Measurements from ENCODE around the gene SLC7A4. TPM values are rescaled to one million over a fixed set of nuclear protein-coding genes. Genes with fewer than 3 reads are reported as not detected.

The SLC7A4 gene
- total and polyA plus RNA-seq, 2 of the 8 experiments (the other 6 are each of a cell fraction or from before 2014, with no cell fraction given) = 0.92 TPM; not detected in 1

GRCh38 chr22:21075516-21076138, 43.3 kb upstream of the SLC7A4 start:
- no peak overlapping the region for H3K56ac ChIP-seq (replicated peaks; ENCODE audit: insufficient read length, low read depth, low read length)
- TF ChIP-seq YY1 (IDR thresholded peaks at IDR 0.05; ENCODE audit: low read depth, low read length) (no peak), ZNF274 (IDR thresholded peaks at IDR 0.05; ENCODE audit: borderline replicate concordance, extremely low read depth, low read length) (no peak), ATF2 (IDR thresholded peaks at IDR 0.05; ENCODE audit: low read length) (no peak), TBP (IDR thresholded peaks at IDR 0.05; ENCODE audit: low read depth, low read length) (no peak), EGR1 (IDR thresholded peaks at IDR 0.05; ENCODE audit: borderline replicate concordance, low read depth, low read length) (no peak)
- POLR2A ChIA-PET (ENCODE audit: partially characterized antibody) = no interaction called here
- H3K18ac ChIP-seq (ENCODE audit: extremely low read depth, low read length) = no peak overlapping the region
- H3K23ac ChIP-seq (ENCODE audit: insufficient read length) = no peak overlapping the region
- no peaks in the 10 kb centered on the region for H3K79me1 ChIP-seq (ENCODE audit: low read depth, low read length)
- no peak overlapping the region; the same call in 1 of the 2 replicates for H4K8ac ChIP-seq (ENCODE audit: extremely low read depth, insufficient read depth, low read length)
- H2BK15ac ChIP-seq (ENCODE audit: low read length) = no peak overlapping the region
- H4K20me1 ChIP-seq (replicated peaks in 1 of 2; ENCODE audit: control insufficient read depth in 1 of 2, insufficient read depth in 2 of 2, low read length in 2 of 2) = no peaks in the 10 kb centered on the region
- H3K9ac ChIP-seq (replicated peaks in 1 of 4; ENCODE audit: extremely low read depth in 1 of 4, low read depth in 3 of 4, low read length in 3 of 4) = no peak overlapping the region
- H2BK120ac ChIP-seq (replicated peaks; ENCODE audit: low read depth, low read length) = no peak overlapping the region
- no peaks in the 10 kb centered on the region for H3K9me3 ChIP-seq (ENCODE audit: insufficient read depth in 2 of 2, low read depth in 1 of 2, low read length in 1 of 2)
- no peak overlapping the region for H3K27ac ChIP-seq (ENCODE audit: low read depth, low read length)
- H3K27me3 ChIP-seq (replicated peaks in 1 of 4; ENCODE audit: control insufficient read depth in 3 of 4, extremely low read depth in 1 of 4, insufficient read depth in 3 of 4, low read length in 3 of 4) = no peaks in the 10 kb centered on the region
- H2AFZ ChIP-seq (ENCODE audit: low read length) = no peak overlapping the region
- CTCF ChIA-PET (ENCODE audit: partially characterized antibody) = interaction anchor here (0.8 to 1.9 kb wide), 3 partner anchors 27 to 627 kb away, joined by 3 to 5 read pairs (median 4); no protein-coding TSS in a partner anchor
- no peak overlapping the region for H3K4me2 ChIP-seq (ENCODE audit: insufficient read depth in 1 of 2, low read depth in 2 of 2, low read length in 2 of 2)
- H3K14ac ChIP-seq (ENCODE audit: insufficient read length) = no peak overlapping the region
- H3K4me3 ChIP-seq (ENCODE audit: extremely low read depth in 1 of 4, insufficient read depth in 2 of 4, low read depth in 3 of 4, low read length in 4 of 4) = no peak overlapping the region
- no peaks in the 10 kb centered on the region; a peak in 1 of 7 replicates for H3K4me1 ChIP-seq (replicated peaks in 1 of 4; ENCODE audit: control insufficient read depth in 3 of 4, insufficient read depth in 4 of 4, low read length in 3 of 4)
- no peak overlapping the region for H3K4ac ChIP-seq (replicated peaks; ENCODE audit: insufficient read length, low read depth, low read length)
- FAIRE-seq = no peak
- H3K23me2 ChIP-seq (ENCODE audit: low read depth, low read length) = no peaks in the 10 kb centered on the region
- WGBS, 2 experiments (ENCODE audit: extremely low coverage in 1 of 2, insufficient coverage in 1 of 2, insufficient read length in 1 of 2, insufficient replicate concordance in 2 of 2, low coverage in 1 of 2, low lambda C conversion rate in 2 of 2, missing lambda C conversion rate in 1 of 2) = 92% methylated on average over 14 of the region's 14 CpGs; no CpG with 5 or more reads in 1 of the 2 experiments
- no peak overlapping the region for H2BK20ac ChIP-seq (ENCODE audit: low read length)
- no peak overlapping the region for H2BK12ac ChIP-seq (ENCODE audit: low read depth, low read length)
- no peak overlapping the region for H2AK5ac ChIP-seq (ENCODE audit: low read depth, low read length)
- H4K91ac ChIP-seq (replicated peaks; ENCODE audit: insufficient read length, low read length) = no peak overlapping the region
- H2BK5ac ChIP-seq (ENCODE audit: low read depth, low read length) = no peak overlapping the region
- no peak for DNase-seq (ENCODE audit: low read depth in 1 of 2, low spot score in 2 of 2)
- H4K5ac ChIP-seq (ENCODE audit: insufficient read length, low read depth, low read length) = no peak overlapping the region
- no peaks in the 10 kb centered on the region for H3K79me2 ChIP-seq (ENCODE audit: control insufficient read depth in 1 of 2, insufficient read depth in 2 of 2, low read length in 2 of 2)
- H3K36me3 ChIP-seq (ENCODE audit: control insufficient read depth in 2 of 4, insufficient read depth in 4 of 4, low read length in 3 of 4) = no peaks in the 10 kb centered on the region

Data from H1 (cell line).